HepG2 (cell line): ENCODE results near the gene TM4SF18. TPM values are rescaled to one million over a fixed set of nuclear protein-coding genes. Genes with fewer than 3 reads are reported as not detected.

Experiments used
- CBX2 ChIP-seq, 2 experiments: fragments of 200-600 bp in 1 of 2; sonication (generic); formaldehyde crosslinking in 1 of 2; IDR thresholded peaks; 2 replicates each; pipeline versions ENCODE4 v1.7.0 to v1.8.1; 2018 to 2022; ENCODE audit warnings: low read depth in 2 of 2, low read length in 1 of 2, mild to moderate bottlenecking in 1 of 2, missing genetic modification reagents in 1 of 2
- CSRNP1 ChIP-seq: sonication (generic); formaldehyde crosslinking; IDR thresholded peaks from 2 replicates; pipeline ENCODE4 v1.8.1; 2023; ENCODE audit warnings: mild to moderate bottlenecking, missing genetic modification reagents
- DPF2 ChIP-seq: sonication (generic); formaldehyde crosslinking; IDR thresholded peaks from 2 replicates; pipeline ENCODE4 v1.4.0; 2020; ENCODE audit warnings: mild to moderate bottlenecking, low read depth, missing genetic modification reagents, borderline replicate concordance
- FLYWCH1 ChIP-seq: sonication (generic); formaldehyde crosslinking; IDR thresholded peaks from 2 replicates; pipeline ENCODE4 v1.8.1; 2023; ENCODE audit warnings: mild to moderate bottlenecking, missing genetic modification reagents
- HMGA1 ChIP-seq: sonication (generic); formaldehyde crosslinking; conservative IDR thresholded peaks from 2 replicates; pipeline ENCODE4 v1.4.0; 2020; ENCODE audit warnings: missing genetic modification reagents
- HNRNPLL ChIP-seq: fragments of 200-400 bp; formaldehyde crosslinking; IDR thresholded peaks from 2 replicates; pipeline ENCODE4 v1.6.1; 2017; ENCODE audit warnings: mild to moderate bottlenecking, low read depth, low read length; ENCODE audit not compliant: poor library complexity, severe bottlenecking
- KDM6A ChIP-seq: IDR thresholded peaks from 2 replicates; pipeline ENCODE4 v1.6.1; 2016; ENCODE audit warnings: low read depth
- NFE2L2 ChIP-seq: fragments of 150-350 bp; IDR thresholded peaks from 2 replicates; pipeline ENCODE4 v1.6.1; 2014; ENCODE audit warnings: low read length
- PITX1 ChIP-seq: sonication (generic); formaldehyde crosslinking; IDR thresholded peaks from 2 replicates; pipeline ENCODE4 v1.5.1; 2020; ENCODE audit warnings: mild to moderate bottlenecking, missing genetic modification reagents
- PRMT3 ChIP-seq: sonication (generic); formaldehyde crosslinking; IDR thresholded peaks from 2 replicates; pipeline ENCODE4 v1.8.1; 2022; ENCODE audit warnings: low read depth, mild to moderate bottlenecking, moderate library complexity, missing genetic modification reagents, borderline replicate concordance
- STAT5B ChIP-seq: sonication (generic); formaldehyde crosslinking; IDR thresholded peaks from 2 replicates; pipeline ENCODE4 v1.4.0; 2020; ENCODE audit warnings: missing genetic modification reagents
- TBX2 ChIP-seq: sonication (generic); formaldehyde crosslinking; IDR thresholded peaks from 2 replicates; pipeline ENCODE4 v1.5.0; 2020; ENCODE audit warnings: missing genetic modification reagents, mild to moderate bottlenecking, borderline replicate concordance
- ZMYM3 ChIP-seq: sonication (generic); formaldehyde crosslinking; IDR thresholded peaks from 2 replicates; pipeline ENCODE4 v1.5.1; 2020; ENCODE audit warnings: mild to moderate bottlenecking, missing genetic modification reagents
- ZNF264 ChIP-seq: sonication (generic); formaldehyde crosslinking; IDR thresholded peaks from 2 replicates; pipeline ENCODE4 v1.4.0; 2020; ENCODE audit warnings: missing genetic modification reagents
- ZNF484 ChIP-seq: sonication (generic); formaldehyde crosslinking; IDR thresholded peaks from 2 replicates; pipeline ENCODE4 v1.5.1; 2020; ENCODE audit warnings: mild to moderate bottlenecking, low read depth, missing genetic modification reagents, borderline replicate concordance
- ZNF660 ChIP-seq: sonication (generic); formaldehyde crosslinking; IDR thresholded peaks from 2 replicates; pipeline ENCODE4 v1.5.1; 2020; ENCODE audit warnings: mild to moderate bottlenecking, low read depth, missing genetic modification reagents, borderline replicate concordance
- polyA plus RNA-seq, 8 experiments: library from polyadenylated mRNA; depleted of rRNA in 3 of 8; stranded (reverse) in 7 of 8; unstranded in 1 of 8; fragments of >200 nt; fragmentation: Illumina TruSeq in 4 of 8; extraction: Trizol in 4 of 8; gene quantifications; 2 replicates each; pipeline versions ENCODE4 v1.2.1 to v1.2.3, GENCODE V29; 2011 to 2016; ENCODE audit warnings: low read depth in 4 of 8, missing spikeins in 1 of 8, mixed read lengths in 1 of 8; ENCODE audit not compliant: insufficient read depth in 1 of 8
- total RNA-seq, 5 experiments: library from RNA; depleted of rRNA; stranded (reverse); fragments of >200 nt; fragmentation: Illumina TruSeq; extraction: Trizol; gene quantifications; 2 replicates each; pipeline ENCODE4 v1.2.3, GENCODE V29; 2016; ENCODE audit warnings: low read depth in 1 of 5
- TF ChIP-seq, protein P1 (sequence below): sonication (generic); formaldehyde crosslinking; IDR thresholded peaks from 2 replicates; pipeline ENCODE4 v1.5.1; 2020; ENCODE audit warnings: mild to moderate bottlenecking, missing genetic modification reagents, moderate library complexity
- TF ChIP-seq, protein P2 (sequence below): sonication (generic); formaldehyde crosslinking; IDR thresholded peaks from 2 replicates; pipeline ENCODE4 v1.5.1; 2020; ENCODE audit warnings: mild to moderate bottlenecking, missing genetic modification reagents, borderline replicate concordance
- TF ChIP-seq, protein P3 (sequence below): sonication (generic); formaldehyde crosslinking; IDR thresholded peaks from 2 replicates; pipeline ENCODE4 v1.5.0; 2020; ENCODE audit warnings: missing genetic modification reagents

The TM4SF18 gene
- total and polyA plus RNA-seq, 2 of the 13 experiments (the other 11 are each of a cell fraction or from before 2014, with no cell fraction given): 0.15 TPM; not detected in 1

GRCh38 chr3:149377408-149378364 lies 44.2 kb upstream of the TM4SF18 start, which contains the start of gene TM4SF1 (continued):
- TF ChIP-seq, protein P1, sequence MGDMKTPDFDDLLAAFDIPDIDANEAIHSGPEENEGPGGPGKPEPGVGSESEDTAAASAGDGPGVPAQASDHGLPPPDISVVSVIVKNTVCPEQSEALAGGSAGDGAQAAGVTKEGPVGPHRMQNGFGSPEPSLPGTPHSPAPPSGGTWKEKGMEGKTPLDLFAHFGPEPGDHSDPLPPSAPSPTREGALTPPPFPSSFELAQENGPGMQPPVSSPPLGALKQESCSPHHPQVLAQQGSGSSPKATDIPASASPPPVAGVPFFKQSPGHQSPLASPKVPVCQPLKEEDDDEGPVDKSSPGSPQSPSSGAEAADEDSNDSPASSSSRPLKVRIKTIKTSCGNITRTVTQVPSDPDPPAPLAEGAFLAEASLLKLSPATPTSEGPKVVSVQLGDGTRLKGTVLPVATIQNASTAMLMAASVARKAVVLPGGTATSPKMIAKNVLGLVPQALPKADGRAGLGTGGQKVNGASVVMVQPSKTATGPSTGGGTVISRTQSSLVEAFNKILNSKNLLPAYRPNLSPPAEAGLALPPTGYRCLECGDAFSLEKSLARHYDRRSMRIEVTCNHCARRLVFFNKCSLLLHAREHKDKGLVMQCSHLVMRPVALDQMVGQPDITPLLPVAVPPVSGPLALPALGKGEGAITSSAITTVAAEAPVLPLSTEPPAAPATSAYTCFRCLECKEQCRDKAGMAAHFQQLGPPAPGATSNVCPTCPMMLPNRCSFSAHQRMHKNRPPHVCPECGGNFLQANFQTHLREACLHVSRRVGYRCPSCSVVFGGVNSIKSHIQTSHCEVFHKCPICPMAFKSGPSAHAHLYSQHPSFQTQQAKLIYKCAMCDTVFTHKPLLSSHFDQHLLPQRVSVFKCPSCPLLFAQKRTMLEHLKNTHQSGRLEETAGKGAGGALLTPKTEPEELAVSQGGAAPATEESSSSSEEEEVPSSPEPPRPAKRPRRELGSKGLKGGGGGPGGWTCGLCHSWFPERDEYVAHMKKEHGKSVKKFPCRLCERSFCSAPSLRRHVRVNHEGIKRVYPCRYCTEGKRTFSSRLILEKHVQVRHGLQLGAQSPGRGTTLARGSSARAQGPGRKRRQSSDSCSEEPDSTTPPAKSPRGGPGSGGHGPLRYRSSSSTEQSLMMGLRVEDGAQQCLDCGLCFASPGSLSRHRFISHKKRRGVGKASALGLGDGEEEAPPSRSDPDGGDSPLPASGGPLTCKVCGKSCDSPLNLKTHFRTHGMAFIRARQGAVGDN (CRISPR knock-in tag): peak; percentile 40; the same call in 1 of the 2 replicates
- TF ChIP-seq DPF2 (CRISPR knock-in tag) (peak; percentile 43; the same call in 1 of the 2 replicates), FLYWCH1 (CRISPR knock-in tag) (0 out of 2 replicates have a peak, but pooled peaks have one; percentile 83), ZNF484 (CRISPR knock-in tag) (no peak; the same call in 1 of the 2 replicates), STAT5B (CRISPR knock-in tag) (no peak), CBX2 (IDR thresholded peaks at IDR 0.05; ENCODE audit: low read depth, low read length) (0 out of 2 replicates have a peak, but pooled peaks have one; percentile 51), CBX2 (CRISPR knock-in tag; IDR thresholded peaks at IDR 0.05; ENCODE audit: low read depth) (no peak), PITX1 (CRISPR knock-in tag) (peak; percentile 67), NFE2L2 (no peak), ZNF264 (CRISPR knock-in tag) (0 out of 2 replicates have a peak, but pooled peaks have one; percentile 81), HNRNPLL (no peak), ZNF660 (CRISPR knock-in tag) (no peak), HMGA1 (CRISPR knock-in tag) (no peak), KDM6A (CRISPR knock-in tag) (0 out of 2 replicates have a peak, but pooled peaks have one; percentile 36), ZMYM3 (no peak; the same call in 1 of the 2 replicates), CSRNP1 (CRISPR knock-in tag) (no peak), TBX2 (peak; percentile 80), PRMT3 (CRISPR knock-in tag) (peak; percentile 35; the same call in 1 of the 2 replicates)
- TF ChIP-seq, protein P2, sequence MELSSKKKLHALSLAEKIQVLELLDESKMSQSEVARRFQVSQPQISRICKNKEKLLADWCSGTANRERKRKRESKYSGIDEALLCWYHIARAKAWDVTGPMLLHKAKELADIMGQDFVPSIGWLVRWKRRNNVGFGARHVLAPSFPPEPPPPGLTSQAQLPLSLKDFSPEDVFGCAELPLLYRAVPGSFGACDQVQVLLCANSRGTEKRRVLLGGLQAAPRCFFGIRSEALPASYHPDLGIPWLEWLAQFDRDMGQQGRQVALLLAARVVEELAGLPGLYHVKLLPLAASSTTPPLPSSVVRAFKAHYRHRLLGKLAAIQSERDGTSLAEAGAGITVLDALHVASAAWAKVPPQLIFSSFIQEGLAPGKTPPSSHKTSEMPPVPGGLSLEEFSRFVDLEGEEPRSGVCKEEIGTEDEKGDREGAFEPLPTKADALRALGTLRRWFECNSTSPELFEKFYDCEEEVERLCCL (CRISPR knock-in tag): no peak
- TF ChIP-seq, protein P3, sequence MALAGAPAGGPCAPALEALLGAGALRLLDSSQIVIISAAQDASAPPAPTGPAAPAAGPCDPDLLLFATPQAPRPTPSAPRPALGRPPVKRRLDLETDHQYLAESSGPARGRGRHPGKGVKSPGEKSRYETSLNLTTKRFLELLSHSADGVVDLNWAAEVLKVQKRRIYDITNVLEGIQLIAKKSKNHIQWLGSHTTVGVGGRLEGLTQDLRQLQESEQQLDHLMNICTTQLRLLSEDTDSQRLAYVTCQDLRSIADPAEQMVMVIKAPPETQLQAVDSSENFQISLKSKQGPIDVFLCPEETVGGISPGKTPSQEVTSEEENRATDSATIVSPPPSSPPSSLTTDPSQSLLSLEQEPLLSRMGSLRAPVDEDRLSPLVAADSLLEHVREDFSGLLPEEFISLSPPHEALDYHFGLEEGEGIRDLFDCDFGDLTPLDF (CRISPR knock-in tag): peak; percentile 73; the same call in 1 of the 2 replicates
